NCI-H446 treated with DMSO at 0.1 percent for 48 hours (cell line): ENCODE results near the gene S100A3.
"Not testable (repeated sequence)": the region's sequence is repeated elsewhere in the genome, so short reads cannot be mapped to it uniquely, and the experiment has no call there.

ENCODE experiments used
- DNase-seq: peaks from one replicate; lab custom pipeline; 2025; lab: John Stamatoyannopoulos, UW

S100A3 gene

DNA sequence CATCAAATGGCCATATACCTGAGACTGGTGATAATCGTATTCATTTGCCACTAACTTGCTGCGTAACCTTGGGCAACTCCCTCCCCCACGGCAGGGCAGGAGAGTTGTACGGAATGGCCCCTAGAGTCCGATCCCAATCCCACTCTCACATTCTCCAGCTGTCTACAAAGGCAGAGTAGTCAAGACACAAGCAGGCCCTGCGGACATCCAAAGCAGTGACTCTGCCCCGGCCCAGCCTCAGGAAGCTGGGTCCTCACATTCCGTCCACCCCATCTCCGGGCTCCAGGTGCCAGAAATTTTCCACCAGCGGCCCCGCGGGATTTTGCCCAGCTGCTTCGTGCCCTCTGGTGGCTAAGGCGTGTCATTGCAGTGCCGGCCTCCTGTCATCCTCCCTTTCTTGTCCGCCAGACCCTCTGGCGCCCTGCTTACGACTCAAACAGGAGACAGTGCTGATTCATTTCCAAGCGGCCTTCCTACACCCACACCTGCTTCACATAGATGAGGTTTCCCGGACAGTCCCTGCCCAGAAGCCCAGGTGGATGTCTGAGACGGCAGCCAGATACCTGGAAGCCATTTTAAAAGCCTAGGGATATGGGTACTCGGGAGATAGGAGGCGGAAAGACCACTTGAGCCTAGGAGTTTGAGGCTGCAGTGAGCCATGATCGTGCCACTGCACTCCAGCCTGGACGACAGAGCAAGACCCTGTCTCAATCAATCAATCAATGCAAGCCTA, 19.5 kb upstream of the S100A3 start:
- peak; percentile 83 for DNase-seq

DNA sequence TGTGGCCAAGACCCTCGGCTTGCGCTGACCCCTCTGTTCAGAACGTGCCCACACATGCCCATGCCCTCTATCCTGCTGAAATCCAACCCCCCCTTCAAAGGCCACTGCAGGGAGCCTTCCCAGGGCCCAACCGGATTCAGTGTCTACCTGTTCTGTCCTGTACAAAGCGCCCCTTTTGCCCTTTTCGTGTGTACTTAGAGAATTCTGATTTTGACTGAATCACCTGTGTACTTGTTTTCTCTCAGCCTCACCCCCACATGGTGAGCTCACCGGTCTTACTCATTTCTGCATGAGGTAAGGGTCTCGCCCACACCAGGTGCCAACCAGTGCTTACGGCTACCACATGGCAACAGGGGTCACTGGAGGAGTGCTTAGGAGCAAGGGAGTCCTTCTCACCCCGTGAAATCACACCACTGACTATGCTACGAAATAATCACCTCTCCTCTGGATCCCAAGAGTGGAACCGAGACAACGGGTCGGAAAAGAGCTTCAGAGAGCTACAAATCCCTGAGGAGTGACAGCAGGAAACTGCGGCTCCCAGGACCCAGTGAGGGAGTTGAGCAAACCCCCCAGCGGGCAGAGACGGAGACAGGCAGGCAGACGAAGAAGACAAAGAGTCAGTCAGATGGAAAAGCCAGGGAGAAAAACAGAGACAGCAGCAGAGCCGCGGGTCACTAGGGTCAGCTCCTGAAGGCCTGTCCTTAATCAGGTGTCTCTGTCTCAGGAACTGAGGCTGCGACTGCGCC, 18.7 kb upstream of the S100A3 start:
- DNase-seq, result peak; percentile 36

DNA sequence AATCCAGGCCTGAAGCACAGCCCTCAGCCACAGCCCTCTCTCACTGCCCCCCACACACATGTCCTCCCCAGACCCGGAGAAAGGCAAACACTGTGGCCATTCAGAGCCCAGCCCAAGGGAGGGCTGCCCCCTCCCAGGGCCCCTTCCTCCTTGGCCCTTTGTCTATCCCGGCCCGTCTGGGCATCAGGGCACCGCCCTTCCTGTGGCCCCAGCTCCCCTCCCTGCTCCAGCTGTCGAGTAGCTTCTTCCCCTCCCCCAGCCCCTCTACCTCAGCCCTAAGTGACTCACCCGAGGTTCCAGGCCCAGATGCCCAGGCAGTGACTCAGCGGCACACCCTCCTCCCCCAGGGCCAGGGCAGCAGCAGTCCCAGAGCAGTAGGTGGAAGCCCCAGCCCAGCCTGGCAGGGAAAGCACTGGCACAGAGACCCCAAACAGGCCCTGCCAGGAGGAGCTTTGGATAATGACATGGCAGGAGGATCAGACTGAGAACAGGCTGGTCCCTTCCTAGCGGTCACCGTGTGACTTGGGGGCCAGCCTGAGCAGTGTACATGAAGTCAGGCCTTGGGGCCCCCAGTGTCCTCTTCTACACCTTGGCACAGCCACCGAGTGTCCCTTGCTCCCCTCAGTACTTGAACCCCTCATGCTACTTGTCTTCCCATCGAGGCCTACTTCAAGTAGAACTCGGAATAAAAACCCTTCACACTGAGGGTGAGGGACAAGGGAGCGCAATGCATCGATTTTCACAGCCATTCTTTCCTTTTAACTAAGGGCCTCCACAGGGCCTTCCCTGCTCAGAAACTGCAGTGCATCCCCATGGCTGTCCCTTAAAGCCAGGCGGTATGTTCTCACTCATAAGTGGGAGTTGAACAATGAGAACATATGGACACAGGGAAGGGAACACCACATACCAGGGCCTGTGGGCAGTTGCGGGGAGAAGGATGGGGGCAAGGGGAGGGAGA, 17.6 kb upstream of the S100A3 start:
- peak; percentile 99 for DNase-seq

DNA sequence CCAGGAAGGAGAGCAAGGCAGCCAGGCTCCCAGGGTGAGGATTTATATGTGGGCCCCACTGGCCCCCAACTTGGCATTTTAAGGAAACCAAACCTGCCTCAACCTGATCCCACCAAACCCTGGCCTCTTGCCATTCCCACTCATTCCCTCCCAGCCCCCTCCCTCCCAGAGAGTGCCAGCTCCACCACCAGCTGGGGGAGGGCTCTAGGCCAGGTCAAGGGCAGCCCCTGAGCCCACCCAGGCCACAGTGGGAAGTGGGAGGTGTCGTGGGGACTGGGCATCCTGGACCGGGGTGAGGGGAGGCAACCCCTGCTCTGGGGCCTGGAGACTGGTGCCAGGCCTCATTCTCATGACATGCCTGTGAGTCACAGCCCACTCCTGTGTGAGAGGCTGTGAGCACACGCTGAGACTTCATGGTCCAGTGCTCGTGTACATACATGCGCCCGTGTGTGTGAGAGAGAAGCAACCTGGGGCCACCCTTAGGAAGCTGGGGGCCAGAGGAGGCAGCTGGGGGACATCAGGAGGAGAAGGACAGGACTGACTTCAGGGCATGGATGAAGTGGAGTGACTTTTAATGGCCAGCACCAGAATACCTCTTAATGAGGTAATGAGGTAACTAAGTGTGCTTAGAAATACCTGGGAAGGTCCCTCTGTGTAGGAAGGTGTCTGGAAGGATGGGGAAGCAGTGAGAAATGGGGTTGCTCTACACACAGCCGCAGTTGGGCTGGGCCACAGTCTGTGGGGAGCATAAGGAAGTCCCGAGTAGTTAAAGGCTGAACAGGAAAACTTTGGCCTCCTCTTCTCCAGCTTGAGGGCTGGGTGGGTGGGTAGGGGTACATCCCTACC, 16.7 kb upstream of the S100A3 start, which contains the start of gene S100A2:
Gene S100A2, minus strand, starts transcription at position 316 of the 846 bp plus-strand sequence. CDS start 1,967 bp downstream, outside the sequence.
- DNase-seq, result peak; percentile 93

DNA sequence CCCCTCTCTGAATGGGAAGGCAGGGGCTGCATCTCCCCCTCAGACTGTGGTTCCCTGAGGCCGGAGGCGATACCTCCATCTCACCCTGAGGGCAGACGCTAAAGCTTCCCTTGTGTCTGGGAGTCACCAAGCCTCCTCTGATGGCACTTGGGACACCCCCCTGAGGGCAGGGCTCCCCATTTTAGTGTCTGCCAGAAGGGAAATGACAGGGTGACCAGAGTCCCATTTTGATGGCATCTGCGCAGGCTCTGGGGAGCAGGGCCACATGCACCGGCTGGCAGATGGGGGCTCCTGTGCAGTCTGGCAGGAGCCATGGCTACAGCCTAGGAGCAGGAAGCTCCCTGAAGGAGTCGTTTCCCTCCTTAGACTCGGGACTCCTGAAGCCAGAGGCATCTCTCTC, 14.9 kb upstream of the S100A3 start:
- DNase-seq, result no peak

DNA sequence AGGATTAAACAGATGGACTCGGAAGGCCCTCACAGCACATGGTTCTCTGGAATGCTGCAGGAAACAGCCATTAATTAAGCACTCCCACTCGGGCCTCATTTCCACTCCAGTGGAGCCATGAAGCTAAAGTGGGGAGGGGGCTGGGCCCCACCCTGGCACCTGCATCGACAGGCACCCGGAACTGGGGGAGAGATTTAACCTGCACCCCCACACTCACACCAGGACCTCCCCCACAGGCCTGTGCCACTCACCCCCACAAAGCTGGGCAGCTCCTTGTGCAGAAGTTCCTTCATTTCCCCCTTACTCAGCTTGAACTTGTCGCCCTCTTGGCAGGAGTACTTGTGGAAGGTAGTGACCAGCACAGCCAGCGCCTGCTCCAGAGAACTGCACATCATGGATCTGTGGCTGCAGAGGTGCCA, 14.4 kb upstream of the S100A3 start:
- DNase-seq, result peak; percentile 26

DNA sequence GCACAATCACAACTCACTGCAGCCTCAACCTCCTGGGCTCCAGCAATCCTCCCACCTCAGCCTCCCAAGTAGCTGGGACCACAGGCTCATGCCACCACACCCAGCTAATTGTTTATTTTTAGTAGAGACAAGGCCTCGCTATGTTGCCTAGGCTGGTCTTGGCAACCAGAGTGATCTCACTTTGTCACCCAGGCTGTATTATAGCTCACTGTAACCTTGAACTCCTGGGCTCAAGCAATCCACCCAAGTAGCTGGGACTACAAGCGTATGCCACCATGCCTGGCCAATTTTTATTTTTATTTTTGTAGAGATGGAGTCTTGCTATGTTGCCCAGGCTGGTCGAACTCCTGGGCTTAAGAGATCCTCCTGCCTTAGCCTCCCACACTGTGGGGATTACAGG, 13.0 kb upstream of the S100A3 start:
- not testable (repeated sequence) for DNase-seq

DNA sequence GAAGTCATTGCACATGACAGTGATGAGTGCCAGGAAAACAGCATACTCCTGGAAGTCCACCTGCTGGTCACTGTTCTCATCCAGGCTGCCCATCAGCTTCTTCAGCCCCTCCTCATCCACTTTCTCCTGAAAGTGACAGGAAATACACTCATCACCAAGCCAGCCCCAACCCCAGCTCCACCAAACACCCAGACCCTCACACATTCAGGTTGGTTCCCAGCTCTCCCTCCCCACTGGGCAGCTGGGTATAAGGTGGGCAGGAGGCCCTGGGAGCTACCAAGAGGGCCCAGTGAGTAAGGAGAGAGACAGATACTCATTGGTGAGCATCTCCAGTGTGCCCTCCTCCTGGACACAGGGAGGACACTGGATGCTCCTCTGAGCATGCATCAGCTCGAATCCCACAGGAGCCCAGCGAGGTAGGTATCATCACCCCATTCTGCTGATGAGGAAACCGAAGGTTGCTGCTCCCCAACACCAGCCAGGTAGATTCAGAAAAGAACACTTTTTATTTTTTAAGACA, 12.5 kb upstream of the S100A3 start:
- no peak for DNase-seq

DNA sequence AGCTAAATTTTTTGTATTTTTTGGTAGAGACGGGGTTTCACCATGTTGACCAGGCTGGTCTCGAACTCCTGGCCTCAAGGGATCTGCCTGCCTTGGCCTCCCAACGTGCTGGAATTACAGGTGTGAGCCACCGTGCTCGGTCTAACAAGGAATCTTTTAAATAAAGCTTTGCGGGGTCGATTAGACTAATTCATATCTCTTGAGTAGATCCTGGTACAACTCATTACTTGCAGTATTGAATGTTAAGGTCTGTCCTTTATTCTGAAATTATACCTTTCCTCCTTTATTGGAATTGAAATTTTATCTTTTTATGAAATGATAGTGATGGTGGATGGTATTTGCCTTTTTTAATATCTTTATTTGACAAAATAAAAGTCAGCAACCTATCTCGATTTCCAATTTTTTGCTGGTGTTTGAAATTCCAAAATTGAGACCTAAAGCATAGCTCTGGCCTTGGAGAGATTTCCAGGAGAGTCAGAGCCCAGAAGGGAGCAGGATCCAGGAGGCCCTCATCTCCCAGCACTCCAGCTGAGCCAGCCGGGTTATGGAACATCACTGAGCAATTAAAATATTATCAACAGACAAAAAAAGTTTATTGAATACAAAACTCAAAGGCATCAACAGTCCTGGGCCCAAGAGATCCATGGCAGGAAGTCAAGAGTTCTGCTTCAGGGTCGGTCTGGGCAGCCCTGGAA, 11.9 kb upstream of the S100A3 start:
- DNase-seq, result no peak

DNA sequence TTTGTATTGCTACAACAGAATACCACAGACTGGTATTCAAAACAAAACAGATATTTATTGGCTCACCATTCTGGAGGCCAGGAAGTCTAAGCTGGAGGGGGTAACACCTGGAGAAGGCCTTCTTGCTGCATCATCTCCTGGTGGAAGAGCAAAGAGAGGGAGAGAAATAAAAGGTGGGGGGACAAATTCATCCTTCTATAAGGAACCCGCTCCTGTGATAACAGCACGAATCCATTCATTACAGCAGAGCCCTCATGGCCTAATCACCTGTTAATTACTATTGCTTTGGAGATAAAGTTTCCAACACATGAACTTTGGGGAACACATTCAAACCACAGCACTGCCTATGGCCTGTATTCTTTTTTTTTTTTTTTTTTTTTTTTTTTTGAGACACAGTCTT, 11.2 kb upstream of the S100A3 start:
- no peak for DNase-seq

DNA sequence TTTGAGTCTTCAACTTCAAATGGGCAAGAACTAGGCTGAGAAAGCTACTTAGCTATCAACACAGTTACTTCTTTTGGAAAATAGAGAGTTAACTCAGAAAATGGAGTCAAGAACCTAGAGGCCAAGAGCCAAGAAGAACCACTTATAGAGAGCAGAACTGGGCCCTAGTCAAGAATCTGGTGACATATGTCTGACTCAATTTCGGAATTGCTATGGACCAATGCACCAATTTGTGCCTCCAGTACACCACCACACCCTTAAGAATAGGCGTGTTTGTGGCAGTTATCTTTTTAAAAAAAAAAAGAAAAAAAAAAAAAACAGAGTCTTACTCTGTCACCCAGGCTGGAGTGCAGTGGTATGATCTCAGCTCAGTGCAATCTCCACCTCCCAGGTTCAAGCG, 8.8 kb upstream of the S100A3 start:
- DNase-seq, result no peak

DNA sequence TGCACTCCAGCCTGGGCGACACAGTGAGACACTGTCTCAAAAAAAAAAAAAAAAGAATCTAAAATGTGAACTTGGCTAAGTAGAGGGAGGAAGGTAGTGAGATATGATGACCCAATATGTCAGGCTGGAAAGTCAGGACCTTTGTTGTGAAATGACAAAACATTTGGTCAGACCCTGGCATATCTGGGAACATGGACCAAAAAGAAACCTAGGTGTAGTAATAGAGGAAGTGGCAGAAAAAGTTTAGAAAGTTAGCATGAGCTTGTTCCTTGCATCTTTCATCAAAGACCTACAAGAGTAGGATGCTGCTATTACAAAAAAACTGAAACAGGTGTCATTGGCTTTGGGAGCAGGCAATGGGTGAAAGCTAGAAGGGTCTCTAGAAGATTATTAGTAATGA, 7.3 kb upstream of the S100A3 start:
- DNase-seq, result no peak

DNA sequence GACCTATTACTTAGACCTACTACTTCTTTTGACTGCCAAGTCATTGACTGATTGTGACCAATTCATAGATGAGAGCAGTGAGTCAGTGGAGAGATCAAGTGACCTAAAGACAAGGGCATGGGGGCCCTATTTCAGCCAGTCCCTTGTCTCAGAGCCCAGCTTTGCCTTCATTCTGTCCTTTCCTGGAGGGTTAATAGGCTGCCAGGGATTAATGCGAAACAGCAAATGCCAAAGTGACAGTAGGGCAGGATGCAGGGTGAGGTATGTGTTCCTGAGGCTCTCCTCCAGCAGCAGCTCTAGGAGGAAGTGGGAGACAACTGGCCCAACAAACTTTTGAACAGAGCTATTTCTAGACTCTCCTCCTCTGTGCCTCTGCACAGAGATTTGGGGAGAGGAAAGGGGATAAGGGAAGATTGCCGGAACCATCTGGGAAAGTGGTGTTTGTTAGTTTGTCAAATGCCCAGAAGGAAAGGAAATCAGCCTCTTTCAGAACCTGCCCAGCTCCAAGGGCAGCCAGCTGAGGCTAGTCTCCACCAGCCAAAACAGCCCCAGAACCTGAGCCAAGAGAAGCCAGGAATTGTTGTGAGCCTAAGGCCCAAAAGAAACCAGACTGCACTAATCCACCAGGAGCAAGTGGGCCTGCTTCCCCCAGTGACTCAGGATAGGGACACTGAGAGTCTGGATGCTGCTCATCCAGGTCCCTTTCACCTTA, 4.9 kb upstream of the S100A3 start:
- no peak for DNase-seq

DNA sequence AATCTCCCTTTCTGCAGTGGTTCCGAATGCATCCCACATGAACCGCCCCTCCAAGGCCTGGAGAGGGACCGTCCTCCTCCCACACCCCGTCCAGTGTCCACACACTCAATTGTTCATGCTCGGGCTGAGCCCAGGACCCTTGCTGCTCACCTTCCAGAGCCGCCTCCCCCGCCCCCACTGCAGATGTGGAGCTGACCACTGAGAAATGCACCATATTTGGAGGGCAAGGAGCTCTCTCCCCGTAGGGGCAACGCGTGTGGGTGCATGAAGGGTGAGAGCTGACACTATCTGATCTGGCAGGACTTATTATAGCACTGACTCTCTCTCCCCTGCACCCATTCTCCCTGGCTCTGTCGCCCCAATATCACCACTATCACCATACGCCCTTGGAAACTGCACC, 4.0 kb upstream of the S100A3 start:
- DNase-seq, result no peak

DNA sequence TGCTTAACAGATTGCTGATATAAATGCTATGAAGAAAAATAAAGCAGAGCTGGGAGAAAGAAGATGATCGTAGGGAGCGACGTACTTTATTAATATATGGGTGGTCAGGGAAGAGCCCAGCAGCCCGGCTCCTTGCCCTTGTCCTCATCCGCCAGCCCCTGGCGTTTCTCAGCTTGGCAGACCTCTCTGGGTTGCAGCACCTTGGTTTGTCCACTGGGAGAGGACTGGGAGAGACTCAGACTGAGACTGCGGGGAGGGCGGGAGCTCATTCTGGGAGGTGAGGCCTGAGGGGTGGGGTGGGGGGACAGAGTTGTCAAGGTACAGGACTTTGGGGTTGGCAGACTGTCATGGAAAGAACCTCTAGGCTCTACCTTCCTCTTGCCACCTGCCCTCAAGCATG, 3.3 kb upstream of the S100A3 start:
- DNase-seq, result no peak

DNA sequence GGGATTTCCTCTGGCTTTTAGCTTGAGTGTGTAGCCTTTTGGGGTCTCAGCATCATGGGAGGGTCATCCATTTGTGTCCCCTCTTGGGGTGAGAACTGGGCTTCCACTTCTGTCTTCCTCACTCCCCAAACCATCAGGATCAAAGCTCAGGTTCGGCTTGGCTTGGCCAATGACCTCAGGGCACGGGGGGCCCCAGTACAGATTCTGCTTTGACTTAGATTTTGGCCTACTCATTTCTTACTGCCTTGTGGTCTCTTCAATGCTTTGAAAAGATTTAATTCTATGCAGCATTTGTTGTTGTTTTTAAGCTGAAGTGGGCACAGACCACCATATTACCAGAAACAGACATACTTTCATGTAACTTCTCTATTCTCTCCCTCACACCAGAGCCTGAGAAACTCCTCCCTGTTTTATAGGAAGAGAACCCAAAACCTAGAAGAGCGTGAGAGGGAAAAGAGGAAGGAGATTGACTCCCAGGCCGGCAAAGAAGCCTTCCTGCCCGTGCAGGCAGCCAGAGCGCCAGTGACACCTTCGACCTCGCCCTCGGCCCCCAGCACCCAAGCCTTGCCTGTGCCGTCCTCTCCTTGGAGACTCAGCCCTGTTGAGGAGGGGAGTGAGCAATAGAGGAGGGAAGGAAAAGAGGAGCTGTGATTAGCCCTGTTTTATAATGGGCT, 1.9 kb upstream of the S100A3 start:
- DNase-seq, result no peak

DNA sequence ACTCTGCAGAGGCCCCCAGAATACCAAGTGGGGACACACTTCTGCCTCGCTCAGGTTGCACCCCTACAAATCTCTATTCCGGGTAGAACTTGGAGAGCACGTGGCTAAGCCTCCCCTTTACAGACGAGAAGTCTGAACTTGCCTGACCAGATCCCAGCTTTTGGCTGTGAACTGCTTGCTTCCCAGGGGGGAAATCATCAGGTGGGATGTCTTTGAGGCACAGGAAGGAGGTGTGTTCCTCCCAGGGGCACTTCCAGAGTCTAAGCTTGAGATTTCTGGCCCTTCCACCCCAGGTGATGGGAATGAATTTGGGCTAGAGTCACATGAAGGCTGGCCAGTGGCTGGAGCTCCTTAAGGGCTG, 1.3 kb upstream of the S100A3 start:
- no peak for DNase-seq

DNA sequence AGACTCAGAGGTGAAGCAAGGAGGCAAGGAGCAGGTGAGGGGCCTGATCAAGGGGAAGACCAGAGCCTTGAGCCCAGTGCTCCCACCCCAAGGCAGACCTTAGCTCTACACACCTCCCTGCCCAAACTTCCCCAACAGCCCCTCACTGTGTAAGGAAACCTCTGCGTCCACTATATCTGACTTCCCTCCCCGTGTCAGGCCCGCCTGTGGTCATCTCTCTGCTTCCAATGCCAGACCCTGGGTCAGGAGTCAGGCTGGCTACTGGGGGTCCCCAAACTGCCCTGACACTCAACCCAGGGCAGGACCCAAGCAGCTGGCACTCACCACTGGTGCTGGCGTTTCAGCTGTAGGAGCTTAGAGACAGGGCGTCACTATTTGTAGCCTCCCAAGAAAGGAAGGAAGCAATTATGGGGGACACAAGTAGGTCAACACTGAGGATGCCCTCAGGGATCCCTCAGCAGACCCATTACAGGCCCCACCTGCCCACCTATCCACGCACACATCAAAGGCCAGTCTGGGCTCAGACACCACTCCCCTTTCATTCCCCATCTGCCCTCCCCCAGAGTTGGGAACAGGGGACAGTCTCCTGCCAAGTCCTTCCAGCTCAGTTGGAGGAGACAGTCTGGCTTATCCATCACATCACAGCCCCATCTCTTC, 811 bp upstream of the S100A3 start:
- no peak for DNase-seq
